HepG2 (cell line): ENCODE measurements around the gene SVOP. TPM values are rescaled to one million over a fixed set of nuclear protein-coding genes. Genes with fewer than 3 reads are reported as not detected.

Experiments
- ATAC-seq: fragments of 200-7000 bp; cut with Tn5 transposase; 3 replicates; pipeline ENCODE4 v1.9.1; 2020; ENCODE audit warnings: mild to moderate bottlenecking, moderate library complexity
- BruUV-seq: library from RNA; stranded (reverse); fragments of 400-500 nt; replicated peaks from 2 replicates; lab custom pipeline; 2021; lab: Mats Ljungman, UMichigan
- CTCF ChIA-PET: fragments of 300-600 bp; formaldehyde crosslinking; extraction: SDS; loops from one replicate; lab custom pipeline; 2021; ENCODE audit warnings: low total read pairs, inconsistent platforms, low intra/inter-chr PET ratio; lab: Yijun Ruan, JAX
- POLR2A ChIA-PET: fragments of 350-600 bp; sonication (Branson Sonifier 250); formaldehyde crosslinking; loops from one replicate; lab custom pipeline; 2020; ENCODE audit warnings: antibody characterized with exemption, inconsistent platforms; lab: Yijun Ruan, JAX
- DNase-seq: peaks from one replicate; pipeline ENCODE4 v3.0.0-alpha.2; 2015; ENCODE audit warnings: low spot score
- FAIRE-seq: peaks from 3 replicates; lab custom pipeline; 2011; peaks lifted over from hg19 to GRCh38; lab: Jason Lieb, UNC
- H2AFZ ChIP-seq: one replicate; pipeline ENCODE4 v1.6.1; 2011; ENCODE audit warnings: low read length, inconsistent platforms
- H3K27ac ChIP-seq: fragments of 300-600 bp; 3 replicates; pipeline ENCODE4 v1.8.0; 2011; ENCODE audit warnings: mixed run types, mild to moderate bottlenecking, mixed read lengths, low read length, inconsistent platforms; ENCODE audit not compliant: insufficient read depth; ENCODE audit errors: extremely low read length
- H3K27me3 ChIP-seq, 2 experiments: fragments of 200-600 bp in 1 of 2; 2 replicates in 1 of 2; 3 replicates in 1 of 2; pipeline versions ENCODE4 v1.6.0 to v1.8.0; 2011; ENCODE audit warnings: low read length in 2 of 2, mild to moderate bottlenecking in 2 of 2, moderate library complexity in 2 of 2, inconsistent platforms in 1 of 2; ENCODE audit not compliant: insufficient read depth in 2 of 2, control insufficient read depth in 1 of 2
- H3K36me3 ChIP-seq, 2 experiments: fragments of 200-600 bp in 1 of 2; replicated peaks in 1 of 2; 2 replicates in 1 of 2; 3 replicates in 1 of 2; pipeline versions ENCODE4 v1.5.1 to v1.8.0; 2011; ENCODE audit warnings: low read length in 2 of 2, inconsistent platforms in 1 of 2; ENCODE audit not compliant: insufficient read depth in 2 of 2, control insufficient read depth in 1 of 2
- H3K4me1 ChIP-seq: 2 replicates; pipeline ENCODE4 v1.5.1; 2012; ENCODE audit warnings: low read length, inconsistent platforms; ENCODE audit not compliant: insufficient read depth
- H3K4me2 ChIP-seq: 2 replicates; pipeline ENCODE4 v1.6.0; 2011; ENCODE audit warnings: low read depth, low read length, inconsistent platforms
- H3K4me3 ChIP-seq, 3 experiments: fragments of 200-600 bp in 1 of 3; sonication (generic), shearing (Covaris generic) in 1 of 3; replicated peaks in 1 of 3; 2 replicates each; pipeline ENCODE4 v1.5.1; 2011 to 2016; ENCODE audit warnings: low read length in 3 of 3, inconsistent platforms in 2 of 3, low read depth in 2 of 3, mild to moderate bottlenecking in 2 of 3, control low read depth in 1 of 3, mixed read lengths in 1 of 3; ENCODE audit not compliant: insufficient read depth in 1 of 3
- H3K79me2 ChIP-seq: one replicate; pipeline ENCODE4 v1.6.1; 2011; ENCODE audit warnings: low read length, inconsistent platforms; ENCODE audit not compliant: insufficient read depth
- H3K9ac ChIP-seq: 2 replicates; pipeline ENCODE4 v1.6.0; 2011; ENCODE audit warnings: mild to moderate bottlenecking, low read depth, low read length, inconsistent platforms; ENCODE audit not compliant: insufficient read depth
- H3K9me3 ChIP-seq: 2 replicates; pipeline ENCODE4 v1.5.1; 2012; ENCODE audit warnings: mild to moderate bottlenecking, low read length
- H4K20me1 ChIP-seq: 2 replicates; pipeline ENCODE4 v1.6.0; 2011; ENCODE audit warnings: inconsistent platforms, mild to moderate bottlenecking, low read length, moderate library complexity; ENCODE audit not compliant: insufficient read depth
- ARID4A ChIP-seq: sonication (generic); formaldehyde crosslinking; IDR thresholded peaks from 2 replicates; pipeline ENCODE4 v1.5.0; 2020; ENCODE audit warnings: mild to moderate bottlenecking, missing genetic modification reagents, borderline replicate concordance
- MED13 ChIP-seq: sonication (generic); formaldehyde crosslinking; IDR thresholded peaks from 2 replicates; pipeline ENCODE4 v1.5.0; 2020; ENCODE audit warnings: missing genetic modification reagents
- STAT6 ChIP-seq: sonication (generic); formaldehyde crosslinking; IDR thresholded peaks from 2 replicates; pipeline ENCODE4 v1.4.0; 2020; ENCODE audit warnings: missing genetic modification reagents, mild to moderate bottlenecking, borderline replicate concordance
- TAF1 ChIP-seq: sonication (generic); formaldehyde crosslinking; IDR thresholded peaks from 2 replicates; pipeline ENCODE4 v1.4.0; 2020; ENCODE audit warnings: missing genetic modification reagents
- TAF15 ChIP-seq: fragments of 200-400 bp; formaldehyde crosslinking; IDR thresholded peaks from one replicate; pipeline ENCODE4 v1.6.1; 2018; ENCODE audit warnings: mild to moderate bottlenecking, low read depth, low read length; ENCODE audit not compliant: poor library complexity, severe bottlenecking
- TCF7L2 ChIP-seq: IDR thresholded peaks from 2 replicates; pipeline ENCODE4 v1.6.1; 2011; ENCODE audit warnings: mild to moderate bottlenecking, low read depth, low read length, moderate library complexity
- TOPORS ChIP-seq: sonication (generic); formaldehyde crosslinking; IDR thresholded peaks from 2 replicates; pipeline ENCODE4 v1.8.0; 2023; ENCODE audit warnings: mild to moderate bottlenecking, missing genetic modification reagents
- ZBTB44 ChIP-seq: sonication (generic); formaldehyde crosslinking; IDR thresholded peaks from 2 replicates; pipeline ENCODE4 v1.4.0; 2020; ENCODE audit warnings: missing genetic modification reagents
- ZNF235 ChIP-seq: sonication (generic); formaldehyde crosslinking; IDR thresholded peaks from 2 replicates; pipeline ENCODE4 v1.8.1; 2023; ENCODE audit warnings: mild to moderate bottlenecking, missing genetic modification reagents, borderline replicate concordance
- ZNF256 ChIP-seq: sonication (generic); formaldehyde crosslinking; conservative IDR thresholded peaks from 2 replicates; pipeline ENCODE4 v1.4.0; 2020; ENCODE audit warnings: missing genetic modification reagents
- ZNF451 ChIP-seq: sonication (generic); formaldehyde crosslinking; IDR thresholded peaks from 2 replicates; pipeline ENCODE4 v1.5.0; 2020; ENCODE audit warnings: mild to moderate bottlenecking, missing genetic modification reagents
- WGBS: methylation state at CpG from one replicate; pipeline ENCODE4 v1.1.6; 2017; ENCODE audit warnings: low lambda C conversion rate; 5-methylcytosine and 5-hydroxymethylcytosine counted together
- in situ Hi-C: cut with HindIII; loops from 2 replicates; pipeline ENCODE4 v1.10.0; 2017; ENCODE audit warnings: low pct_unique_long_range_greater_than_20kb; ENCODE audit not compliant: extremely low pct_ligation_motif_present
- intact Hi-C: fragments of 100-400 bp; cut with micrococcal nuclease; formaldehyde crosslinking; loops from one replicate; pipeline ENCODE4 v1.10.0; 2022; ENCODE audit not compliant: unreplicated experiment
- polyA plus RNA-seq, 8 experiments: library from polyadenylated mRNA; depleted of rRNA in 3 of 8; stranded (reverse) in 7 of 8; unstranded in 1 of 8; fragments of >200 nt; fragmentation: Illumina TruSeq in 4 of 8; extraction: Trizol in 4 of 8; gene quantifications; 2 replicates each; pipeline versions ENCODE4 v1.2.1 to v1.2.3, GENCODE V29; 2011 to 2016; ENCODE audit warnings: low read depth in 4 of 8, missing spikeins in 1 of 8, mixed read lengths in 1 of 8; ENCODE audit not compliant: insufficient read depth in 1 of 8
- total RNA-seq, 5 experiments: library from RNA; depleted of rRNA; stranded (reverse); fragments of >200 nt; fragmentation: Illumina TruSeq; extraction: Trizol; gene quantifications; 2 replicates each; pipeline ENCODE4 v1.2.3, GENCODE V29; 2016; ENCODE audit warnings: low read depth in 1 of 5
- TF ChIP-seq, protein P1 (sequence below): sonication (generic); formaldehyde crosslinking; IDR thresholded peaks from 2 replicates; pipeline ENCODE4 v1.8.1; 2022; ENCODE audit warnings: mild to moderate bottlenecking, missing genetic modification reagents

The SVOP gene
- total and polyA plus RNA-seq, 2 of the 13 experiments (the other 11 are each of a cell fraction or from before 2014, with no cell fraction given), result not detected

DNA sequence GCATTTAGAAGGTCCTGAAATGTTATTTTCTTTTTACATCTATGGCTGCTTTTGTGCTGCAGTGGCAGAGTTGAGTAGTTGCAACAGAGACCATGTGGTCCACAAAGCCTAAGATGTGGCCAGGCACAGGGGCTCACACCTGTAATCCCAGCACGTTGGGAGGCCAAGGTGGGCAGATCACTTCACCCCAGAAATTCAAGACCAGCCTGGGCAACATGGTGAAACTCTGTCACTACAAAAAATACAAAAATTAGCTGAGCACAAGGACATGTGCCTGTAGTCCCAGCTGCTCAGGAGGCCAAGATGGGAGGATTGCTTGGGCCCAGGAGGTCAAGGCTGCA lies 45.0 kb upstream of the SVOP start (continued):
- TF ChIP-seq TCF7L2 (no peak), TOPORS (CRISPR knock-in tag) (0 out of 2 replicates have a peak, but pooled peaks have one; percentile 1), ZNF235 (no peak)

GRCh38 chr12:109065154-109065852 lies 44.4 kb upstream of the SVOP start:
- no peaks in the 10 kb centered on the region for H4K20me1 ChIP-seq
- peak overlapping the region; percentile 58 for H3K9ac ChIP-seq
- WGBS, result 11% methylated on average over 5 of the region's 5 CpGs
- POLR2A ChIA-PET, result interaction anchor here (0.7 to 2.0 kb wide), 5 partner anchors 13 to 33 kb away, joined by 3 to 5 read pairs (median 4); partner anchors contain the start of genes ALKBH2 and USP30
- no TSS peak for BruUV-seq
- peak overlapping the region; percentile 73 for H3K4me2 ChIP-seq
- ATAC-seq (peak; percentile 91), FAIRE-seq (peak; percentile 99), DNase-seq (peak; percentile 84)
- H3K36me3 ChIP-seq, result peaks cover 0 to 4% of the 10 kb centered on the region in 2 experiments; a peak in 3 of 5 replicates
- in situ Hi-C loops, result no loop called here
- CTCF ChIA-PET, result no interaction called here
- no peak overlapping the region for H2AFZ ChIP-seq
- H3K4me3 ChIP-seq, result peak overlapping the region in 2 of 3 experiments; percentile 14 to 38; a peak in 3 of 6 replicates
- H3K27me3 ChIP-seq, result no peaks in the 10 kb centered on the region
- no peaks in the 10 kb centered on the region for H3K79me2 ChIP-seq
- intact Hi-C loops, result no loop called here
- peaks cover 46% of the 10 kb centered on the region for H3K4me1 ChIP-seq
- no peaks in the 10 kb centered on the region for H3K9me3 ChIP-seq
- H3K27ac ChIP-seq, result peak overlapping the region; percentile 80
- TF ChIP-seq STAT6 (no peak), ARID4A (CRISPR knock-in tag) (peak; percentile 44; the same call in 1 of the 2 replicates), MED13 (no peak), ZNF451 (CRISPR knock-in tag) (no peak), TAF1 (CRISPR knock-in tag) (no peak), ZNF256 (CRISPR knock-in tag) (0 out of 2 replicates have a peak, but pooled peaks have one; percentile 16), ZBTB44 (CRISPR knock-in tag) (no peak), TAF15 (no peak)
- TF ChIP-seq, protein P1, sequence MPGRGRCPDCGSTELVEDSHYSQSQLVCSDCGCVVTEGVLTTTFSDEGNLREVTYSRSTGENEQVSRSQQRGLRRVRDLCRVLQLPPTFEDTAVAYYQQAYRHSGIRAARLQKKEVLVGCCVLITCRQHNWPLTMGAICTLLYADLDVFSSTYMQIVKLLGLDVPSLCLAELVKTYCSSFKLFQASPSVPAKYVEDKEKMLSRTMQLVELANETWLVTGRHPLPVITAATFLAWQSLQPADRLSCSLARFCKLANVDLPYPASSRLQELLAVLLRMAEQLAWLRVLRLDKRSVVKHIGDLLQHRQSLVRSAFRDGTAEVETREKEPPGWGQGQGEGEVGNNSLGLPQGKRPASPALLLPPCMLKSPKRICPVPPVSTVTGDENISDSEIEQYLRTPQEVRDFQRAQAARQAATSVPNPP, result no peak
